H9 (cell line): ENCODE data around the gene AHDC1. TPM values are rescaled to one million over a fixed set of nuclear protein-coding genes. Genes with fewer than 3 reads are reported as not detected.

Experiments used
- DNase-seq: peaks from one replicate; pipeline ENCODE4 v3.0.0-alpha.2; 2017
- H2AFZ ChIP-seq: one replicate; pipeline ENCODE4 v1.6.1; 2013; ENCODE audit warnings: mild to moderate bottlenecking, low read length, control low read depth, moderate library complexity
- H2AK5ac ChIP-seq: 2 replicates; pipeline ENCODE4 v1.6.1; 2013; ENCODE audit warnings: low read length, control low read depth, mixed read lengths; ENCODE audit not compliant: insufficient read length
- H2BK120ac ChIP-seq: one replicate; pipeline ENCODE4 v1.6.1; 2013; ENCODE audit warnings: low read depth, mild to moderate bottlenecking, low read length, control low read depth, inconsistent platforms; ENCODE audit not compliant: poor library complexity, severe bottlenecking
- H2BK12ac ChIP-seq: 2 replicates; pipeline ENCODE4 v1.6.1; 2013; ENCODE audit warnings: low read length, control low read depth, mixed read lengths, low read depth; ENCODE audit not compliant: insufficient read length
- H2BK15ac ChIP-seq: 2 replicates; pipeline ENCODE4 v1.6.1; 2013; ENCODE audit warnings: low read depth, low read length, control low read depth
- H2BK20ac ChIP-seq: one replicate; pipeline ENCODE4 v1.6.1; 2013; ENCODE audit warnings: low read depth, mild to moderate bottlenecking, low read length, control low read depth, inconsistent platforms; ENCODE audit not compliant: poor library complexity, severe bottlenecking
- H2BK5ac ChIP-seq: 2 replicates; pipeline ENCODE4 v1.6.1; 2013; ENCODE audit warnings: low read length, control low read depth, mixed read lengths; ENCODE audit not compliant: insufficient read length
- H3K14ac ChIP-seq: 2 replicates; pipeline ENCODE4 v1.6.1; 2013; ENCODE audit warnings: low read length, control low read depth; ENCODE audit not compliant: insufficient read depth
- H3K18ac ChIP-seq: 2 replicates; pipeline ENCODE4 v1.6.1; 2013; ENCODE audit warnings: low read depth, mild to moderate bottlenecking, mixed read lengths, low read length, control low read depth; ENCODE audit not compliant: insufficient read length
- H3K23ac ChIP-seq: 2 replicates; pipeline ENCODE4 v1.6.1; 2013; ENCODE audit warnings: low read length, control low read depth, mixed read lengths, low read depth; ENCODE audit not compliant: insufficient read length
- H3K23me2 ChIP-seq: 2 replicates; pipeline ENCODE4 v1.6.1; 2013; ENCODE audit warnings: low read depth, mild to moderate bottlenecking, mixed read lengths, low read length, control low read depth; ENCODE audit not compliant: insufficient read length, poor library complexity, severe bottlenecking
- H3K27ac ChIP-seq: 2 replicates; pipeline ENCODE4 v1.5.1; 2013; ENCODE audit warnings: low read length, control low read depth, mixed read lengths, low read depth; ENCODE audit not compliant: insufficient read length
- H3K27me3 ChIP-seq: 2 replicates; pipeline ENCODE4 v1.6.1; 2013; ENCODE audit warnings: low read length, control low read depth, inconsistent platforms; ENCODE audit not compliant: insufficient read depth
- H3K4ac ChIP-seq: 2 replicates; pipeline ENCODE4 v1.6.1; 2013; ENCODE audit warnings: low read depth, mild to moderate bottlenecking, control low read depth, inconsistent platforms, low read length, moderate library complexity
- H3K4me1 ChIP-seq: 2 replicates; pipeline ENCODE4 v1.6.1; 2013; ENCODE audit warnings: low read length, control low read depth, inconsistent platforms; ENCODE audit not compliant: insufficient read depth
- H3K4me2 ChIP-seq: 2 replicates; pipeline ENCODE4 v1.6.1; 2013; ENCODE audit warnings: low read length, control low read depth, mixed read lengths; ENCODE audit not compliant: insufficient read length, insufficient read depth
- H3K56ac ChIP-seq: 2 replicates; pipeline ENCODE4 v1.6.1; 2013; ENCODE audit warnings: low read depth, mild to moderate bottlenecking, mixed read lengths, low read length, control low read depth; ENCODE audit not compliant: insufficient read length
- H3K79me1 ChIP-seq: 2 replicates; pipeline ENCODE4 v1.6.1; 2013; ENCODE audit warnings: low read depth, mild to moderate bottlenecking, moderate library complexity, low read length, control low read depth, inconsistent platforms; ENCODE audit not compliant: insufficient read depth, poor library complexity, severe bottlenecking
- H3K79me2 ChIP-seq: 2 replicates; pipeline ENCODE4 v1.6.1; 2013; ENCODE audit warnings: low read length, control low read depth, inconsistent platforms; ENCODE audit not compliant: insufficient read depth
- H3K9ac ChIP-seq: 2 replicates; pipeline ENCODE4 v1.6.1; 2013; ENCODE audit warnings: low read length, control low read depth, mixed read lengths; ENCODE audit not compliant: insufficient read length; ENCODE audit errors: extremely low read depth
- H3K9me3 ChIP-seq: one replicate; pipeline ENCODE4 v1.6.1; 2013; ENCODE audit warnings: low read depth, low read length, inconsistent platforms; ENCODE audit not compliant: control insufficient read depth
- H3T11ph ChIP-seq: one replicate; pipeline ENCODE4 v1.6.1; 2013; ENCODE audit warnings: mild to moderate bottlenecking, low read length, control low read depth, inconsistent platforms
- H4K20me1 ChIP-seq: one replicate; pipeline ENCODE4 v1.6.1; 2013; ENCODE audit not compliant: control insufficient read depth, insufficient read length, insufficient read depth
- H4K5ac ChIP-seq: 2 replicates; pipeline ENCODE4 v1.6.1; 2013; ENCODE audit warnings: low read depth, mild to moderate bottlenecking, mixed read lengths, low read length, control low read depth; ENCODE audit not compliant: insufficient read length
- H4K8ac ChIP-seq: replicated peaks from 2 replicates; pipeline ENCODE4 v1.6.1; 2013; ENCODE audit warnings: low read length, control low read depth, mixed read lengths, low read depth; ENCODE audit not compliant: insufficient read length
- H4K91ac ChIP-seq: 2 replicates; pipeline ENCODE4 v1.6.1; 2013; ENCODE audit warnings: low read depth, mild to moderate bottlenecking, moderate library complexity, mixed read lengths, low read length, control low read depth; ENCODE audit not compliant: insufficient read length
- H3K27ac Mint-ChIP-seq, 3 experiments: 2 replicates in 2 of 3; 3 replicates in 1 of 3; pipeline ENCODE4 v1.8.0; 2020 to 2021; ENCODE audit warnings: mixed read lengths in 3 of 3, mild to moderate bottlenecking in 1 of 3, moderate library complexity in 1 of 3
- H3K27me3 Mint-ChIP-seq: 2 replicates; pipeline ENCODE4 v1.8.0; 2021; ENCODE audit warnings: low read depth, mild to moderate bottlenecking, moderate library complexity, mixed read lengths
- H3K36me3 Mint-ChIP-seq, 3 experiments: 2 replicates in 2 of 3; 3 replicates in 1 of 3; pipeline ENCODE4 v1.8.0; 2020 to 2021; ENCODE audit warnings: low read depth in 3 of 3, mixed read lengths in 3 of 3; ENCODE audit not compliant: insufficient read depth in 1 of 3
- H3K4me1 Mint-ChIP-seq, 2 experiments: 2 replicates each; pipeline ENCODE4 v1.8.0; 2020; ENCODE audit warnings: mixed read lengths in 2 of 2
- H3K4me3 Mint-ChIP-seq, 2 experiments: 2 replicates in 1 of 2; 3 replicates in 1 of 2; pipeline ENCODE4 v1.8.0; 2020 to 2021; ENCODE audit warnings: mild to moderate bottlenecking in 2 of 2, mixed read lengths in 2 of 2, moderate library complexity in 1 of 2
- H3K9me3 Mint-ChIP-seq, 2 experiments: 2 replicates in 1 of 2; 3 replicates in 1 of 2; pipeline ENCODE4 v1.8.0; 2020; ENCODE audit warnings: mild to moderate bottlenecking in 2 of 2, mixed read lengths in 2 of 2, moderate library complexity in 1 of 2
- CTCF ChIP-seq: fragments of 200-600 bp; sonication (generic); conservative IDR thresholded peaks from 3 replicates; pipeline ENCODE4 v1.8.0; 2021; ENCODE audit warnings: antibody characterized with exemption, mild to moderate bottlenecking
- WGBS: extraction: QIAGEN DNeasy Blood & Tissue Kit; methylation state at CpG from one replicate; pipeline ENCODE4 v1.1.7; 2013; ENCODE audit warnings: missing lambda C conversion rate, low lambda C conversion rate, mixed read lengths; ENCODE audit not compliant: insufficient read length; ENCODE audit errors: extremely low coverage; 5-methylcytosine and 5-hydroxymethylcytosine counted together
- total RNA-seq: library from RNA; stranded (reverse); gene quantifications from 2 replicates; pipeline ENCODE4 v1.2.1, GENCODE V29; 2021

The AHDC1 gene
- total RNA-seq, 1 experiment from 2014 or later, result 29.4 TPM

- no peak overlapping the region for H4K5ac ChIP-seq
- Mint-ChIP-seq H3K4me3 (peak overlapping the region; percentile 46 to 74), H3K27ac (peak overlapping the region; percentile 79 to 97 (median 94)), H3K27me3 (no peaks in the 10 kb centered on the region; the same call in none of the 2 replicates), H3K36me3 (no peaks in the 10 kb centered on the region), H3K9me3 (no peaks in the 10 kb centered on the region; a peak in 1 of 5 replicates), H3K4me1 (peaks cover 76 to 81% of the 10 kb centered on the region in 2 experiments)
- no peak for DNase-seq
- H3K14ac ChIP-seq, result no peak overlapping the region
- H2AFZ ChIP-seq, result no peak overlapping the region
- peaks cover 5% of the 10 kb centered on the region for H3K23me2 ChIP-seq
- no peaks in the 10 kb centered on the region for H3K27me3 ChIP-seq
- H2BK20ac ChIP-seq, result no peak overlapping the region
- TF ChIP-seq CTCF, result no peak
- peak overlapping the region; percentile 19 for H3K4me2 ChIP-seq
- no peak overlapping the region for H2BK120ac ChIP-seq
- H3K79me1 ChIP-seq, result no peaks in the 10 kb centered on the region
- no peak overlapping the region for H3K23ac ChIP-seq
- no CpG with 5 or more reads among the region's 9 CpGs for WGBS
- H3K56ac ChIP-seq, result no peak overlapping the region
- no peak overlapping the region for H3K18ac ChIP-seq
- H4K20me1 ChIP-seq, result no peaks in the 10 kb centered on the region
- peaks cover 39% of the 10 kb centered on the region for H3K4me1 ChIP-seq
- no peak overlapping the region for H3K27ac ChIP-seq
- no peak overlapping the region for H4K91ac ChIP-seq
- H3T11ph ChIP-seq, result no peak overlapping the region
- H2BK15ac ChIP-seq, result no peak overlapping the region
- no peaks in the 10 kb centered on the region for H3K9me3 ChIP-seq
- no peak overlapping the region for H3K4ac ChIP-seq
- no peak overlapping the region for H2BK12ac ChIP-seq
- H4K8ac ChIP-seq, result no peak overlapping the region
- no peak overlapping the region for H2BK5ac ChIP-seq
- no peak overlapping the region for H2AK5ac ChIP-seq
- no peak overlapping the region for H3K9ac ChIP-seq
- no peaks in the 10 kb centered on the region for H3K79me2 ChIP-seq
These were observed 31.8 kb downstream of the AHDC1 start for GRCh38 chr1:27572019-27572678.
